ENCODE data around the gene SPHK1.

The SPHK1 gene

DNA sequence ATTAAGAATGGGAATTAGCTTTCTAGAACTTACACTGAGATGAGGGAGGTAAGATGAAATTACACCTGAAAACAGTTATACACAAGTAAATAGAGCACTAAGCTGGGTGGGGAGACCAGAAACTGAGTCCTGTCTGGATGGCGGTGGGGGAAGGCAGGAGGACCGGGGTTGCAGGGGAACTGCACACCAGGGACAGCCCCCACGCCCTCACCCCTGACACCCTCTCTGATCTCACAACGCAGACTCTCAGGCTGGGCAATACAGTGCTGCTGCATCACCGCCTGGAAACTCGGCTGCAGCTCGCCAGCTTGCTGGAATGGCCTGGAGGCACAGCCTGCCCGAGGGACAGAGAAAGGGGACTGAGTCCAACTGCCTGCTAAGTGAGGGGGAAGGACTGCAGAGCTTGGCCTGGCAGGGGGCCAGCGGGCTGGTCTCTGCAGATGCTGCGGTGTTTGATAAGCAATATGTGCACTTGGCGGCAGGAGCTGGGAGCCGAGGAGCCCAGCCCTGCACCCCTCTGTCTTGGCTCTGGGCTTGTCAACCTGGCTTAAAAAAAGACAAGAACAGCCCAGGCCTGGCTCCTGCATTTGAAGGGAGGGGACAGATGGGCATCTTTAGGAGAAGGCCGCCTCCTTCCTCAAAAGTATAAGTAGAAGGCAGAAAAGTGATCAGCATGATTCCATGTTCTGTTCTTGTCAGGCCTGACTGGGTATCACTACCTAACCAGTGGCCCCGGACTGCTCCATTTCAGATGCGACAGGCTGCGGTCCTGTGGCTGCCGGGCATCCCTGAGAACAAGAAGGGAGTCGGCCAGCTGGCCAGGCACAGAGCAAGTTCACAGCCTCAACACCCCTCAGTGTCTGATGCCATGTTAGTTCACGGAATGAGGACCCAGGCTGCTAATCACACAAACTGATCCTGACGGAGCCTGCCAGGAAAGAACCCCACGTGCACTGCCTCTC lies 30.2 kb downstream of the SPHK1 start:
- Histone ChIP-seq H3K36me3 (ENCODE audit: control insufficient read depth, insufficient read depth, low read length) (peaks cover 7% of the 10 kb centered on the region), H3K4me3 (replicated peaks; ENCODE audit: low read depth, low read length) (no peak overlapping the region), H3K27me3 (replicated peaks; ENCODE audit: control insufficient read depth, insufficient read depth, low read length) (no peaks in the 10 kb centered on the region)
- DNase-seq (ENCODE audit: extremely low read depth, insufficient read length), result no peak
- TF ChIP-seq, protein P1, sequence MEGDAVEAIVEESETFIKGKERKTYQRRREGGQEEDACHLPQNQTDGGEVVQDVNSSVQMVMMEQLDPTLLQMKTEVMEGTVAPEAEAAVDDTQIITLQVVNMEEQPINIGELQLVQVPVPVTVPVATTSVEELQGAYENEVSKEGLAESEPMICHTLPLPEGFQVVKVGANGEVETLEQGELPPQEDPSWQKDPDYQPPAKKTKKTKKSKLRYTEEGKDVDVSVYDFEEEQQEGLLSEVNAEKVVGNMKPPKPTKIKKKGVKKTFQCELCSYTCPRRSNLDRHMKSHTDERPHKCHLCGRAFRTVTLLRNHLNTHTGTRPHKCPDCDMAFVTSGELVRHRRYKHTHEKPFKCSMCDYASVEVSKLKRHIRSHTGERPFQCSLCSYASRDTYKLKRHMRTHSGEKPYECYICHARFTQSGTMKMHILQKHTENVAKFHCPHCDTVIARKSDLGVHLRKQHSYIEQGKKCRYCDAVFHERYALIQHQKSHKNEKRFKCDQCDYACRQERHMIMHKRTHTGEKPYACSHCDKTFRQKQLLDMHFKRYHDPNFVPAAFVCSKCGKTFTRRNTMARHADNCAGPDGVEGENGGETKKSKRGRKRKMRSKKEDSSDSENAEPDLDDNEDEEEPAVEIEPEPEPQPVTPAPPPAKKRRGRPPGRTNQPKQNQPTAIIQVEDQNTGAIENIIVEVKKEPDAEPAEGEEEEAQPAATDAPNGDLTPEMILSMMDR (IDR thresholded peaks at IDR 0.05; ENCODE audit: insufficient read depth, low read length, poor library complexity, severe bottlenecking), result no peak

DNA sequence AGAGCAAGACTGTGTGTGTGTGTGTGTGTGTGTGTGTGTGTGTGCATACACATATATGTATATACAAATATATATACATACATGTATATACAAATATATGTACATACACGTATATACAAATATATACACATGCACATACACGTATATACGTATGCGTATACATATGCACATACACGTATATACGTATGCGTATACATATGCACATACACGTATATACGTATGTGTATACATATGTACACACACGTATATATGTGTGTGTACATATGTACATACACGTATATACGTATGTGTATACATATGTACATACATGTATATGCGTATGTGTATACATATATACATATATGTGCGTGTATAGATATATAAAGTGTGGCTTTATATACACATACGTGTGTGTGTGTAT lies 31.4 kb downstream of the SPHK1 start:
- Histone ChIP-seq H3K4me3 (replicated peaks; ENCODE audit: low read depth, low read length) (no peak overlapping the region), H3K36me3 (ENCODE audit: control insufficient read depth, insufficient read depth, low read length) (peaks cover 5% of the 10 kb centered on the region), H3K27me3 (replicated peaks; ENCODE audit: control insufficient read depth, insufficient read depth, low read length) (no peaks in the 10 kb centered on the region)
- no peak for DNase-seq (ENCODE audit: extremely low read depth, insufficient read length)
- TF ChIP-seq, protein P1 (IDR thresholded peaks at IDR 0.05; ENCODE audit: insufficient read depth, low read length, poor library complexity, severe bottlenecking), result no peak

DNA sequence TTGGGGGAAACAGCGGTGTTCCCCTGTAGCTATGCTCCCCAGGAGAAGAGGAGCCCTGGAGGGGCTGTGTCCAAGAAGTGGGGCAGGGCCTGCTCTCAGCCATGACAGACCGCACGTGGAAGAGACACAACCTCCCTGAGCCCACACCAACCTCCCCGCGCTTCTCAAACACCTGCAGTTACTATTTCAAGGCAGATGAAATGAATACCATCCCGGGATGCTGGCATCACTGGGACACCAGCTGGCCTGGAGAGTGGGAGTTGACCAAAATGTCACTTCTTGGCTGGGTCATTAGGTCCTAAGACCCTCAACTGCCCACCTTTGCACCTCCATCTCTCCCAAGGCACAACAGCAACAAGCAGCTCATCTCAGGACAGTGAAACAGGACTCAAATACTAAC lies 32.0 kb downstream of the SPHK1 start:
- Histone ChIP-seq H3K36me3 (ENCODE audit: control insufficient read depth, insufficient read depth, low read length) (peaks cover 5% of the 10 kb centered on the region), H3K27me3 (replicated peaks; ENCODE audit: control insufficient read depth, insufficient read depth, low read length) (no peaks in the 10 kb centered on the region), H3K4me3 (replicated peaks; ENCODE audit: low read depth, low read length) (no peak overlapping the region)
- no peak for DNase-seq (ENCODE audit: extremely low read depth, insufficient read length)
- TF ChIP-seq, protein P1 (IDR thresholded peaks at IDR 0.05; ENCODE audit: insufficient read depth, low read length, poor library complexity, severe bottlenecking), result no peak

DNA sequence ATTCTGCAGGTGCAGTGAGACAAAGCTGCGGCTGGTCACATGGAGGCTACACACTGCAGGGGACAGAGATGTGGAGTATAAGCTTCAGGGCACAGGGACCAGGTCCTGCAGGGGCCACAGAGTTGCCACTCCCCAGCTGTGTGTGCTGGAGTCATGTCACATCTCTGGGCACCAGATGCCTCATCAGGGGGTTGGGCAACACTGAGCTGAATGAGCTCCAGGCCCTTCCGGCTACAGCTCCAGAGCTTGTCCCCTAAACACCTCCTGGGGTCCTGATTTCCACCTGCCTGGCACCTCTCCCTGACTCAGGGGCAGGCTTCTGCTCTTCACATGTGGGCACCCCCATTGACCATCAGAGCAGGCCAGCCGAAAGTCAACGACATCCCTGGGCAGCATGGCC lies 32.5 kb downstream of the SPHK1 start:
- peaks cover 5% of the 10 kb centered on the region for H3K36me3 ChIP-seq (ENCODE audit: control insufficient read depth, insufficient read depth, low read length)
- no peak overlapping the region for H3K4me3 ChIP-seq (replicated peaks; ENCODE audit: low read depth, low read length)
- DNase-seq (ENCODE audit: extremely low read depth, insufficient read length), result no peak
- H3K27me3 ChIP-seq (replicated peaks; ENCODE audit: control insufficient read depth, insufficient read depth, low read length), result no peaks in the 10 kb centered on the region
- TF ChIP-seq, protein P1 (IDR thresholded peaks at IDR 0.05; ENCODE audit: insufficient read depth, low read length, poor library complexity, severe bottlenecking), result no peak

DNA sequence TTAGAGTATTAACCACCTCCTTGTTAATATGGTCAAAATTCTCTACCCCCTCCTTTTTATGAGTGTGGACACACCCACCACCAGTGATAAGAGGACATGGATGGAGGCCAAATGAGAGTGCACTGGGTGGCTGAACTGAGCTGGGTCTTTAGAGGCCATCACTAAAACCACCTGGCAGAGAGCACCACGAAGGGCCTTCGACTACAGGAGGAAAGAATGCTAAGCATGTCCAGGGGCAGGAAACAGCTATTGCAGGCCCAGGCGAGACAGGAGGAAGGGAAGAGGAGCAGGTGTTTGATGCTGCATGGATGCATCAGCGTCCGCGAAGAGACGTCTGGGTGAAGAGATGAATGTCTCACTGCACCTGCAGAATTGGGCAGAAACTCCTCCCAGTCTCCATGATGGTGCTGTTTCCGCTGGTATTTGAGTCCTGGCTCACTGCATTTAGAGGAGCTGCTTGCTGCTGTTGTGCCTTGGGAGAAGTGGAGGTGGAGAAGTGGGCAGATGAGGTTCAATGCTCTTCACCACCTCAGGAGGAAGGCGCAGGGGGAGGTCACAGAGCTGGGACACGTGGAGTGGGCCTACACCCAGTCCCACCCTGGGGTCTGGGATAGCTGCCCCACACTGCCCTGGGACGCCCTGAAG lies 33.2 kb downstream of the SPHK1 start:
- TF ChIP-seq, protein P1 (IDR thresholded peaks at IDR 0.05; ENCODE audit: insufficient read depth, low read length, poor library complexity, severe bottlenecking), result no peak

More for the DNA sequence above, 33.2 kb downstream of the SPHK1 start:
- H3K36me3 ChIP-seq (ENCODE audit: control insufficient read depth, insufficient read depth, low read length), result peaks cover 5% of the 10 kb centered on the region
- no peak overlapping the region for H3K4me3 ChIP-seq (replicated peaks; ENCODE audit: low read depth, low read length)
- H3K27me3 ChIP-seq (replicated peaks; ENCODE audit: control insufficient read depth, insufficient read depth, low read length), result no peaks in the 10 kb centered on the region
- no peak for DNase-seq (ENCODE audit: extremely low read depth, insufficient read length)
